Upper lobe of left lung (tissue), 6 donors: ENCODE measurements around the gene HCFC1. TPM values are rescaled to one million over a fixed set of nuclear protein-coding genes. Genes with fewer than 3 reads are reported as not detected.

Source experiments
- ATAC-seq, 2 donors: fragments of 200-7000 bp; cut with Tn5 transposase; one replicate each; pipeline ENCODE4 v1.9.1; 2022; ENCODE audit warnings: mild to moderate bottlenecking in 2 of 2, moderate library complexity in 2 of 2; ENCODE audit not compliant: low FRiP score in 2 of 2
- DNase-seq, 2 donors: peaks; one replicate each; pipeline ENCODE4 v3.0.0-alpha.2; 2019 to 2020
- H3K27ac ChIP-seq, 4 donors: fragments of 200-600 bp; sonication (generic); one replicate each; pipeline ENCODE4 v1.5.1; 2016 to 2019
- H3K27me3 ChIP-seq, 4 donors: fragments of 200-600 bp; sonication (generic); one replicate each; pipeline ENCODE4 v1.5.1; 2017 to 2019
- H3K36me3 ChIP-seq, 4 donors: fragments of 200-600 bp; sonication (generic); one replicate each; pipeline ENCODE4 v1.5.1; 2016 to 2019
- H3K4me1 ChIP-seq, 4 donors: fragments of 200-600 bp; sonication (generic); one replicate each; pipeline ENCODE4 v1.5.1; 2018 to 2019
- H3K4me3 ChIP-seq, 4 donors: fragments of 200-600 bp; sonication (generic); one replicate each; pipeline ENCODE4 v1.5.1; 2017 to 2019; ENCODE audit warnings: mild to moderate bottlenecking in 2 of 4, moderate library complexity in 1 of 4
- H3K9me3 ChIP-seq, 4 donors: fragments of 200-600 bp; sonication (generic); one replicate each; pipeline ENCODE4 v1.5.1; 2018 to 2019
- CTCF ChIP-seq, 6 experiments: fragments of 450-650 bp in 4 of 6; fragments of 200-600 bp in 2 of 6; sonication (generic) in 2 of 6; IDR thresholded peaks; one replicate each; pipeline ENCODE4 v1.5.1; 2016 to 2019; ENCODE audit warnings: antibody characterized with exemption in 6 of 6
- EP300 ChIP-seq, 4 donors: sonication (generic); formaldehyde crosslinking; IDR thresholded peaks; one replicate each; pipeline ENCODE4 v1.5.1; 2017; ENCODE audit warnings: antibody characterized with exemption in 4 of 4, control low read depth in 2 of 4
- POLR2A ChIP-seq, 4 donors: fragments of 450-650 bp; IDR thresholded peaks; one replicate each; pipeline ENCODE4 v1.5.1; 2016 to 2017; ENCODE audit warnings: antibody characterized with exemption in 4 of 4, mild to moderate bottlenecking in 2 of 4
- POLR2AphosphoS5 ChIP-seq, 2 donors: sonication (generic); formaldehyde crosslinking; IDR thresholded peaks; one replicate each; pipeline ENCODE4 v1.5.1; 2017; ENCODE audit warnings: antibody characterized with exemption in 2 of 2
- WGBS, 2 donors: methylation state at CpG; one replicate each; pipeline ENCODE4 v1.1.5; 2017 to 2018; 5-methylcytosine and 5-hydroxymethylcytosine counted together
- total RNA-seq, 6 donors: library from RNA; depleted of rRNA in 4 of 6; stranded (reverse); fragments of >200 nt in 4 of 6; gene quantifications; one replicate each; pipeline versions ENCODE4 v1.1.0 to v1.2.1, GENCODE V29; 2016 to 2021
- donor health status: DM: no; HTN: no; CAD: no; lungs with moderate emphysema.
- donor health status: DM: no; HTN: yes; CAD: no; lungs with severe emphysema.

The HCFC1 gene
- total RNA-seq, 6 donors from 2014 or later: 40.8 to 78.9 (median 52.2) TPM

- no peaks in the 10 kb centered on the region for H3K4me1 ChIP-seq
- DNase-seq (no peak), ATAC-seq (no peak)
- no peak overlapping the region for H3K27ac ChIP-seq
- no peak for TF ChIP-seq POLR2AphosphoS5 (IDR thresholded peaks at IDR 0.05)
- TF ChIP-seq POLR2A (IDR thresholded peaks at IDR 0.05): no peak
- TF ChIP-seq CTCF (IDR thresholded peaks at IDR 0.05): no peak
- no peak for TF ChIP-seq EP300 (IDR thresholded peaks at IDR 0.05)
- H3K36me3 ChIP-seq: peaks cover 0 to 97% (median 65%) of the 10 kb centered on the region in 4 donors
- WGBS, 2 donors: 94 to 97% methylated on average over 6 to 15 of the region's 15 CpGs
- H3K27me3 ChIP-seq: no peaks in the 10 kb centered on the region
- no peaks in the 10 kb centered on the region for H3K9me3 ChIP-seq
- H3K4me3 ChIP-seq: no peak overlapping the region
Observed at GRCh38 chrX:153959649-153960048, 12.0 kb downstream of the HCFC1 start.

GRCh38 chrX:153958605-153959004 lies 13.0 kb downstream of the HCFC1 start:
- no peak overlapping the region for H3K4me3 ChIP-seq
- DNase-seq: no peak
- no peaks in the 10 kb centered on the region for H3K27me3 ChIP-seq
- WGBS, 2 donors: 92 to 95% methylated on average over 4 to 13 of the region's 14 CpGs
- no peaks in the 10 kb centered on the region for H3K4me1 ChIP-seq
- H3K27ac ChIP-seq: no peak overlapping the region
- H3K36me3 ChIP-seq: peaks cover 0 to 100% (median 71%) of the 10 kb centered on the region in 4 donors
- no peak for ATAC-seq
- TF ChIP-seq CTCF (IDR thresholded peaks at IDR 0.05) (no peak), POLR2A (IDR thresholded peaks at IDR 0.05) (no peak), EP300 (IDR thresholded peaks at IDR 0.05) (no peak), POLR2AphosphoS5 (IDR thresholded peaks at IDR 0.05) (no peak)
- H3K9me3 ChIP-seq: no peaks in the 10 kb centered on the region

- Histone ChIP-seq H3K4me3 (no peak overlapping the region), H3K36me3 (peaks cover 0 to 99% (median 73%) of the 10 kb centered on the region in 4 donors), H3K27me3 (no peaks in the 10 kb centered on the region), H3K4me1 (peaks cover 0 to 7% (median 0%) of the 10 kb centered on the region in 4 donors), H3K27ac (no peak overlapping the region), H3K9me3 (no peaks in the 10 kb centered on the region)
- WGBS, 2 donors: 91 to 92% methylated on average over 9 to 17 of the region's 17 CpGs
- TF ChIP-seq CTCF (IDR thresholded peaks at IDR 0.05) (no peak), POLR2AphosphoS5 (IDR thresholded peaks at IDR 0.05) (no peak), EP300 (IDR thresholded peaks at IDR 0.05) (no peak), POLR2A (IDR thresholded peaks at IDR 0.05) (no peak)
- DNase-seq (no peak), ATAC-seq (no peak)
Observed at GRCh38 chrX:153957224-153957623, 14.4 kb downstream of the HCFC1 start.

- no peak overlapping the region for H3K4me3 ChIP-seq
- 92 to 100% methylated on average over 1 to 32 of the region's 35 CpGs for WGBS, 2 donors
- TF ChIP-seq CTCF (IDR thresholded peaks at IDR 0.05) (no peak), POLR2AphosphoS5 (IDR thresholded peaks at IDR 0.05) (no peak), EP300 (IDR thresholded peaks at IDR 0.05) (no peak), POLR2A (IDR thresholded peaks at IDR 0.05) (no peak)
- H3K27ac ChIP-seq: no peak overlapping the region
- DNase-seq: no peak
- H3K9me3 ChIP-seq: no peaks in the 10 kb centered on the region
- H3K4me1 ChIP-seq: peaks cover 0 to 7% (median 0%) of the 10 kb centered on the region in 4 donors
- peaks cover 0 to 99% (median 74%) of the 10 kb centered on the region in 4 donors for H3K36me3 ChIP-seq
- ATAC-seq: no peak
- no peaks in the 10 kb centered on the region for H3K27me3 ChIP-seq
Observed at GRCh38 chrX:153956044-153956907, 15.3 kb downstream of the HCFC1 start.
